Mesenteric fat pad (tissue), 1 donor: Measurements from ENCODE around the gene FIBIN. TPM values are rescaled to one million over a fixed set of nuclear protein-coding genes. Genes with fewer than 3 reads are reported as not detected.
"Not testable (repeated sequence)": the region's sequence is repeated elsewhere in the genome, so short reads cannot be mapped to it uniquely, and the experiment has no call there.

Source experiments
- DNase-seq: peaks from one replicate; pipeline ENCODE4 v3.0.0-alpha.2; 2020; ENCODE audit warnings: low spot score
- long read RNA-seq: library from polyadenylated mRNA; unstranded; transcript quantifications from one replicate; pipeline ENCODE4 v2.0.0, GENCODE V29; 2020
- total RNA-seq: library from RNA; stranded (reverse); fragmentation: NEBNext Ultra II Directional; extraction: Animal tissue kit (Norgen Biotek cat#: 25700); gene quantifications from one replicate; pipeline ENCODE4 v1.2.1, GENCODE V29; 2021
- donor health status: DM: yes; HTN: yes; CAD: no.

The FIBIN gene
- 2.6 TPM for total RNA-seq
- long read RNA-seq, transcript FIBIN-201 (1 exons, 1,938 nt), result major isoform, 11 of 11 reads
- long read RNA-seq, partial matches to known transcripts, result 0 of 11 reads
- long read RNA-seq, other reads (novel, unspliced or antisense), result 0 of 11 reads

DNA sequence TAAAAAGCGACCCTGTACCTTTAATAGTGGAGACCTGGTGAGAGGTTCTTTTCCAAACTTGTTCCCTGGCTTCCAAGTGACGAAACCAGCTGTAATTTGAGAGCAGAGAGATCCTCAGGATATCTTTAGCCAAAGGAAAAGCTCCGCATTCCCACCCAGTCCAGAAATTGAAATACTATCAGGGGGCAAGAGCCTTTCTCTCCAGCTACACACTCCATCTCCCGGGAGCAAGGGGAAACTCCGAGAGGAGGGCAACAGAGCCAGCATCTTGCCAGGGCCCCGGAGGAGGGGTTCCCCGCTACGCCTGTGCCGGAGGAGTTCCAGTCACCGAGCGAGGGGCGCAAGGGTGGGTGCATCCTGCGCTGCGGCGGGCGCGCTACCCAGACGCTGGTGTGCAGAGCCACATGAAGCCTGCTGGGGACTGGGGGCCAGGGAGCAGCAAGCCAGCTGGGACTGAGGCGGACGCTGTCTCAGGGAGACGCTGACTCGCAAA is at the start of gene FIBIN:
Gene FIBIN, plus strand, starts transcription at position 148 of the 493 bp plus-strand sequence. CDS start 415 bp downstream, outside the sequence.
- no peak for DNase-seq

- no peak for DNase-seq
Measured at GRCh38 chr11:26944866-26945664, 48.8 kb upstream of the FIBIN start.

GRCh38 chr11:26946257-26946716 is 47.6 kb upstream of the FIBIN start:
- no peak for DNase-seq

DNA sequence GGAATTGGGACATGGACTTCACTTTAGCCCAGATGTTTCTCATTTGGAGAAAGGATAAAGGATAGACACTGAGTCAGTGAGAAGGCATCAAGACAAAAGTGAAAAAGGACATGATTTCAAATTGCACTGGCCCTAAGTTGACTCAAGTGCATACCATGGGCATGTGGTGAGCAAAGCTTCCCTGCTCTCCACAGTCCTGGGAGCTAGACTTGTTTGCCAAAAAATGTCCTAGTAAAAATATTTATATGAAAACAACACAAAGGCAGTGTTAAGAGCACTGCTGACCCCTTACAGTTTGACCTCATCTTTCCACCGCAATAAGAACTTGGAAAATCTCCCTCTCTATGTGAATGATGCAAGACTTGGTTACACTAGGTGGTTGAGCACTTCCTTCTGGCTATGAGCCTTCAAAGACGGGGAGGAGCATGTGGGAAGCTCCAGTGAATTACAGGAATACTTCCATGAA is 46.5 kb upstream of the FIBIN start:
- DNase-seq, result no peak

- DNase-seq, result no peak
Measured at GRCh38 chr11:26947904-26948639, 45.8 kb upstream of the FIBIN start.

DNA sequence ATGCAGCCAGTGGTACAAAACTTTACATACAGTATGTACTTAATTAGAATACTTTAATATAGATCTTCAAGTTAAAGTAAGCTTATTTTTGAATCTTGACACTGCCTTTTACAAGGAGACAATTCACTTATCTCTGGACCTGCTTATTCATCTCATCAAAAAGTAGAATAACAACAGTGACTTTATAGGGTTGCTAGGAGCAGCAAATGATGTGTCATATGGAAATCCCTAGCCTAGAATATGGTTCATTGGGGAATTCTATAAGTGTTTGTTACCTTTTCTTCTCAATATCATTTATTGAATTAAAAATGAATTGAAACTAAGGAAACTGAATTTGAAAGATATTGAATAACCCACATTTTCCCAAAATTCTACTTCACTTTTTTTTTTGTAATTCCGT is 45.0 kb upstream of the FIBIN start:
- no peak for DNase-seq

GRCh38 chr11:26949846-26950245 is 44.1 kb upstream of the FIBIN start:
- no peak for DNase-seq

DNA sequence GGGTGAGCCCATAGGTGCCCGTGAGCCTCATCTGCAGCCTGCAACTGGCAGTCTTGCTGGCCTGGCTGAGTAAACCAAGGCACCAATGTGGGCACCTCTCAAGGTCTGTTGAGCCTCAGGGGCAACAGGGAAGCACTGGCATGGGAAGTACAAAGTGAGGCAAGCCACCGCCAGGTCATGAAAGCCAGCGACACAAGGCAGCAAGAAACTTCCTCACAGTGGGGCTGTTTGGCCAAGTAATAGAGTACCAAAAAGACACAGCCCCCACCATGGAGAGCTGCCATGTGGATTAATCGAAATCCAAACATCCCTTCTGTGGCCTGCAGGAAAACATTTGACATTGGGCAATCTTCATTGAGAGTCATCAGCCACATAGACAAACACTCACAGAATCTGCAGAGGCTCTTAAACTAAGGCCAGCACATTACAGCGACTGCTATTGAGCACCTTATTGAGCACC is 43.6 kb upstream of the FIBIN start:
- no peak for DNase-seq

DNA sequence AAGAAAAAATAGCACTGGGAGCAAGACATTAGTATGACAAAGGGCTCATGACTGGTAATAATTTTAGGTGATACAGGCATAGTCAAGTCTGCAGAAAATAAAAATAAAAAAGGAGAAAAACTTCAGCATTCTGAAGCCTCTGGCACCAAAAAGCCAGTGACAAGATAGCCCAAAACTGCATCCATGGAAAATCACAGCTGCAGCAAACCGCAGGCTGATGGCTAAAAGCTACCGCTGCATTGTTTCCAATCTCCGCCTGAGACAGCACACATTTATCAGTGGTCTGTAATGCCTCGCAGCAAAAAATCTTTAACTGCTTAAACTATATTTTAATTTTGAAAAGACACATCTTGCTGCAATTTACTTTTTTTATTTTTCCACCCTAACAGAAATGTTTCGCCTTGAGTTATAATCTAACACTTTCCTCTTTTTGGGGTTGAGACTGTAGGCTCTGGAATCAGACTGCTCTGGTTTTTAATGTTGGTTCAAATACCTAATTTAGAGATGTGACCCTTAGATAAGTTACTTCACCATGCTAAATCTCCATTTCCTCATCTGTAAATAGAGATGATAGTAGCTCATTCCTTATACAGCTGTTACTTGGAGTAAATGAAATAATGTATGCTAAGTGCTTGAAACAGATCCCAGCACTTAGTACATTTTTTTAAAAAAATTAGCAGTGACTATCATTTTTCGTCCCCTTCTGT is 42.0 kb upstream of the FIBIN start:
- no peak for DNase-seq

- no peak for DNase-seq
Measured at GRCh38 chr11:26953770-26954392, 40.0 kb upstream of the FIBIN start.

GRCh38 chr11:26958005-26958701 is 35.8 kb upstream of the FIBIN start:
- no peak for DNase-seq

DNA sequence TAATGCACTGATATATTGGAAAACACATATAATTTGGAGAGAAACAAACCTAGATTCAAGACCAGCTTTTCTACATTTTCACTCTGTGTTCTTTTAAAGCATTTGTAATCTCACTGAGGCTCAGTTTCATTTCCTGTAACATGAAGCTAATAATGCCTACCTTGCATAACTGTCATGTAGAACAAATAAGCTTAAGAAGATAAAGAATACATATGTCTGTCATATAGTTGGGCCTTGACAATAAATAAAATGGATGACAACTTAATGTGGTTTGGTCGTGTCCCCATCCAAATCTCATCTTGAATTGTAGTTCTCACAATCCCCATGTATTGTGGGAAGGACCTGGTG is 35.2 kb upstream of the FIBIN start:
- DNase-seq, result no peak

DNA sequence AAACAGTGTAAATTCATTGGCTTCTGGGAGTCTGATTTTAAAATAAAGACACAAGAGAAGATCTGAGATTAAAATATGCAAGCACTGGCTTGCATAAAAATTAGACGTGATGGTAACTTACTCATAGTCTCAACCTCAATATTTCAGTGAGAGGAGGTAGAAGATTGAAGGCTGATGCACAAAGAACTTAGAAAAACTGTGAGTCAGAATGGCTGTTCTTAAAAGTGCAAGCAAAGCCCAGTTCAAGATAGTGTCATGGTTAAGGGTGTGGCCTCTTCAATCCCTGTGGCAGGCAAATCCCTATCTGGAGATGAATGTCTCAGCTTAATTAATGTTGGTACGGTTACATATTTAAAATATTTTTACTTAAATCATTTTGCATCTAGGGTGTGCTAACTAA is 33.6 kb upstream of the FIBIN start:
- no peak for DNase-seq

DNA sequence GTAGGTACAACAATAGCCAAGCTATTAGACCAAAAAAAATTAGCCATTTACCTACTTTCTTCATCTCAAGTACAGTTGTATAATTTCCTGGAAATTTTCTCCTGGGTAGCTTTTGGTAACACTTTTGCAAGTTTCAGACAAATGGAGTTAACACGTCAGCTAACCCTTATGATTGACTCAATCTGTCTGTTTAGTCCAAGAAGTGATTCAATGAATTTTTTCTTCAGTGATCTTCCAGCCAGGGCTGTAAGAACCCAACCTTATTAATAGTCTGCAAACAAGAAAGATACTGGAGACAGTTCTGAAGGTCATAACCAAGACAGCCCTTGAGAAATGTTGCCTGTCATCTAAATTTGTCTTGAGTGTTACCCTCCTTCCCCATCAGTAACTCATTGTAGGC is 30.1 kb upstream of the FIBIN start:
- DNase-seq, result no peak

GRCh38 chr11:26964339-26964738 is 29.6 kb upstream of the FIBIN start:
- no peak for DNase-seq

GRCh38 chr11:26964847-26965485 is 28.9 kb upstream of the FIBIN start:
- not testable (repeated sequence) for DNase-seq

- DNase-seq, result no peak
Measured at GRCh38 chr11:26971961-26972360, 22.0 kb upstream of the FIBIN start.

GRCh38 chr11:26974069-26974783 is 19.7 kb upstream of the FIBIN start:
- no peak for DNase-seq

GRCh38 chr11:26974996-26975395 is 18.9 kb upstream of the FIBIN start:
- no peak for DNase-seq
